ENCODE results near the gene CLK1.

Gene CLK1

GRCh38 chr2:200845669-200846325 lies 18.7 kb downstream of the CLK1 start:
- TF ChIP-seq CTCF (IDR thresholded peaks at IDR 0.05; ENCODE audit: borderline replicate concordance, control extremely low read depth, extremely low read depth, insufficient read depth, missing control alignments) = no peak
- in situ Hi-C loops (cut with MboI; ENCODE audit: low sequenced_read_pairs, unreplicated experiment) = no loop called here

GRCh38 chr2:200845194-200845593 lies 19.3 kb downstream of the CLK1 start:
- TF ChIP-seq CTCF (IDR thresholded peaks at IDR 0.05; ENCODE audit: borderline replicate concordance, control extremely low read depth, extremely low read depth, insufficient read depth, missing control alignments) = no peak
- no peak for DNase-seq (ENCODE audit: low spot score)
- in situ Hi-C loops (cut with MboI; ENCODE audit: low sequenced_read_pairs, unreplicated experiment) = no loop called here

More at GRCh38 chr2:200845669-200846325, 18.7 kb downstream of the CLK1 start:
- DNase-seq (ENCODE audit: low spot score) = no peak

GRCh38 chr2:200843993-200844948 lies 20.2 kb downstream of the CLK1 start:
- no peak for DNase-seq (ENCODE audit: low spot score)
- in situ Hi-C loops (cut with MboI; ENCODE audit: low sequenced_read_pairs, unreplicated experiment) = no loop called here
- TF ChIP-seq CTCF (IDR thresholded peaks at IDR 0.05; ENCODE audit: borderline replicate concordance, control extremely low read depth, extremely low read depth, insufficient read depth, missing control alignments) = no peak

GRCh38 chr2:200839513-200839912 lies 24.9 kb downstream of the CLK1 start:
- no peak for TF ChIP-seq CTCF (IDR thresholded peaks at IDR 0.05; ENCODE audit: borderline replicate concordance, control extremely low read depth, extremely low read depth, insufficient read depth, missing control alignments)
- DNase-seq (ENCODE audit: low spot score) = no peak
- in situ Hi-C loops (cut with MboI; ENCODE audit: low sequenced_read_pairs, unreplicated experiment) = no loop called here

- no peak for TF ChIP-seq CTCF (IDR thresholded peaks at IDR 0.05; ENCODE audit: borderline replicate concordance, control extremely low read depth, extremely low read depth, insufficient read depth, missing control alignments)
- in situ Hi-C loops (cut with MboI; ENCODE audit: low sequenced_read_pairs, unreplicated experiment) = no loop called here
These were observed 29.8 kb downstream of the CLK1 start for GRCh38 chr2:200834701-200835100.

GRCh38 chr2:200829258-200829655 lies 35.2 kb downstream of the CLK1 start:
- in situ Hi-C loops (cut with MboI; ENCODE audit: low sequenced_read_pairs, unreplicated experiment) = no loop called here
- DNase-seq (ENCODE audit: low spot score) = no peak
- no peak for TF ChIP-seq CTCF (IDR thresholded peaks at IDR 0.05; ENCODE audit: borderline replicate concordance, control extremely low read depth, extremely low read depth, insufficient read depth, missing control alignments)

More at GRCh38 chr2:200834701-200835100, 29.8 kb downstream of the CLK1 start:
- no peak for DNase-seq (ENCODE audit: low spot score)

Data from GM13976 (cell line).